SK-N-SH (cell line): ENCODE data around the gene FAM131B. TPM values are rescaled to one million over a fixed set of nuclear protein-coding genes. Genes with fewer than 3 reads are reported as not detected.

Experiments
- CTCF ChIA-PET: fragments of 300-600, 350-600 bp; formaldehyde crosslinking; extraction: SDS; loops from one replicate; lab custom pipeline; 2021; lab: Yijun Ruan, JAX
- POLR2A ChIA-PET: fragments of 350-600 bp; sonication (Branson Sonifier 250); formaldehyde crosslinking; extraction: SDS; loops from one replicate; lab custom pipeline; 2020; ENCODE audit warnings: antibody characterized with exemption, inconsistent platforms; lab: Yijun Ruan, JAX
- DNase-seq: peaks from one replicate; pipeline ENCODE4 v3.0.0; 2012
- H2AFZ ChIP-seq: fragments of 200-600 bp; sonication (generic); 2 replicates; pipeline ENCODE4 v1.8.1; 2016; ENCODE audit warnings: antibody characterized with exemption, mild to moderate bottlenecking, low read depth
- H3F3A ChIP-seq: fragments of 200-600 bp; sonication (generic); replicated peaks from 2 replicates; pipeline ENCODE3; 2016; ENCODE audit warnings: antibody characterized with exemption, mild to moderate bottlenecking; ENCODE audit not compliant: insufficient read depth
- H3K27ac ChIP-seq, 2 experiments: fragments of 200-500 bp in 1 of 2; fragments of 200-600 bp in 1 of 2; sonication (Bioruptor generic) in 1 of 2; sonication (generic), shearing (Covaris generic) in 1 of 2; 2 replicates each; pipeline versions ENCODE4 v1.5.1 to v1.6.1; 2014 to 2016; ENCODE audit warnings: low read depth in 2 of 2, inconsistent platforms in 1 of 2, low read length in 1 of 2, mild to moderate bottlenecking in 1 of 2, mixed read lengths in 1 of 2
- H3K27me3 ChIP-seq: fragments of 200-600 bp; sonication (generic), shearing (Covaris generic); 2 replicates; pipeline ENCODE4 v1.6.1; 2016; ENCODE audit warnings: mixed run types; ENCODE audit not compliant: insufficient read depth
- H3K36me3 ChIP-seq, 2 experiments: fragments of 200-500 bp in 1 of 2; fragments of 200-600 bp in 1 of 2; sonication (Bioruptor generic) in 1 of 2; sonication (generic) in 1 of 2; replicated peaks in 1 of 2; 2 replicates each; pipeline versions ENCODE3 to v1.5.1; 2014 to 2016; ENCODE audit warnings: low read length in 1 of 2, mild to moderate bottlenecking in 1 of 2; ENCODE audit not compliant: insufficient read depth in 2 of 2, control insufficient read depth in 1 of 2
- H3K4me1 ChIP-seq, 2 experiments: fragments of 200-500 bp in 1 of 2; fragments of 200-600 bp in 1 of 2; sonication (Bioruptor generic) in 1 of 2; sonication (generic), shearing (Covaris generic) in 1 of 2; 2 replicates each; pipeline versions ENCODE4 v1.5.1 to v1.6.1; 2014 to 2016; ENCODE audit warnings: low read depth in 1 of 2, low read length in 1 of 2, mixed run types in 1 of 2; ENCODE audit not compliant: insufficient read depth in 2 of 2, control insufficient read depth in 1 of 2
- H3K4me2 ChIP-seq: fragments of 200-600 bp; sonication (generic), shearing (Covaris generic); 2 replicates; pipeline ENCODE4 v1.6.1; 2017; ENCODE audit warnings: mixed run types
- H3K4me3 ChIP-seq, 2 experiments: fragments of 200-500 bp in 1 of 2; fragments of 200-600 bp in 1 of 2; sonication (Bioruptor generic) in 1 of 2; sonication (generic), shearing (Covaris generic) in 1 of 2; 2 replicates each; pipeline versions ENCODE4 v1.5.1 to v1.8.1; 2014 to 2016; ENCODE audit warnings: low read depth in 2 of 2, inconsistent platforms in 1 of 2, low read length in 1 of 2, mild to moderate bottlenecking in 1 of 2, mixed read lengths in 1 of 2, moderate library complexity in 1 of 2
- H3K79me2 ChIP-seq: fragments of 200-600 bp; sonication (generic); 2 replicates; pipeline ENCODE4 v1.8.1; 2017; ENCODE audit warnings: mild to moderate bottlenecking; ENCODE audit not compliant: insufficient read depth
- H3K9ac ChIP-seq: fragments of 200-600 bp; sonication (generic); 2 replicates; pipeline ENCODE4 v1.6.1; 2017; ENCODE audit warnings: mixed run types
- H3K9me2 ChIP-seq: fragments of 200-600 bp; sonication (generic); 2 replicates; pipeline ENCODE4 v1.6.1; 2017; ENCODE audit warnings: mixed run types
- H3K9me3 ChIP-seq: fragments of 200-600 bp; sonication (generic); 2 replicates; pipeline ENCODE4 v1.6.1; 2017; ENCODE audit warnings: mixed run types, mild to moderate bottlenecking, moderate library complexity
- H4K20me1 ChIP-seq: fragments of 200-600 bp; sonication (generic); 2 replicates; pipeline ENCODE4 v1.6.1; 2017; ENCODE audit warnings: mild to moderate bottlenecking, mixed run types; ENCODE audit not compliant: insufficient read depth
- CHD2 ChIP-seq: fragments of 150-350 bp; IDR thresholded peaks from 2 replicates; pipeline ENCODE4 v1.6.1; 2018; ENCODE audit warnings: low read length; ENCODE audit not compliant: partially characterized antibody
- CTCF ChIP-seq: fragments of 200-600 bp; sonication (generic); IDR thresholded peaks from 2 replicates; pipeline ENCODE4 v1.6.1; 2017; ENCODE audit warnings: antibody characterized with exemption, mild to moderate bottlenecking, moderate library complexity
- ELF1 ChIP-seq: IDR thresholded peaks from 2 replicates; pipeline ENCODE4 v1.4.0; 2012
- EP300 ChIP-seq, 2 experiments: IDR thresholded peaks; 2 replicates each; pipeline versions ENCODE4 v1.4.0 to v1.6.1; 2012; ENCODE audit warnings: borderline replicate concordance in 1 of 2, low read depth in 1 of 2, low read length in 1 of 2
- FOSL2 ChIP-seq: IDR thresholded peaks from 2 replicates; pipeline ENCODE4 v1.4.0; 2012; ENCODE audit warnings: low read depth, mild to moderate bottlenecking, moderate library complexity, borderline replicate concordance
- FOXJ3 ChIP-seq: sonication (generic); formaldehyde crosslinking; IDR thresholded peaks from 2 replicates; pipeline ENCODE4 v1.5.1; 2020; ENCODE audit warnings: mild to moderate bottlenecking, missing genetic modification reagents
- GABPA ChIP-seq: IDR thresholded peaks from 2 replicates; pipeline ENCODE4 v1.4.0; 2012; ENCODE audit warnings: low read depth, mild to moderate bottlenecking
- IRF3 ChIP-seq: fragments of 150-350 bp; IDR thresholded peaks from 2 replicates; pipeline ENCODE4 v1.6.1; 2016; ENCODE audit warnings: mild to moderate bottlenecking, low read depth, low read length
- JUND ChIP-seq: IDR thresholded peaks from 2 replicates; pipeline ENCODE4 v1.4.0; 2012
- MAX ChIP-seq: IDR thresholded peaks from 2 replicates; pipeline ENCODE4 v1.4.0; 2012; ENCODE audit warnings: low read depth
- PBX3 ChIP-seq: IDR thresholded peaks from 2 replicates; pipeline ENCODE4; 2012
- POLR2AphosphoS5 ChIP-seq: IDR thresholded peaks from 2 replicates; pipeline ENCODE4 v1.6.1; 2012; ENCODE audit warnings: low read depth, low read length
- RCOR1 ChIP-seq: fragments of 150-350 bp; IDR thresholded peaks from 2 replicates; pipeline ENCODE4 v1.6.1; 2017; ENCODE audit warnings: antibody characterized with exemption, low read length
- REST ChIP-seq: IDR thresholded peaks from 2 replicates; pipeline ENCODE4 v1.6.1; 2012; ENCODE audit warnings: mild to moderate bottlenecking, low read depth, low read length, moderate library complexity
- SIN3A ChIP-seq: IDR thresholded peaks from 2 replicates; pipeline ENCODE4 v1.6.1; 2012; ENCODE audit warnings: low read depth, mild to moderate bottlenecking, low read length, moderate library complexity, borderline replicate concordance
- SMC3 ChIP-seq: IDR thresholded peaks from 2 replicates; pipeline ENCODE4 v1.6.1; 2012; ENCODE audit warnings: low read depth, low read length, improper control_type of control experiment
- TAF1 ChIP-seq: IDR thresholded peaks from 2 replicates; pipeline ENCODE4 v1.6.1; 2012; ENCODE audit warnings: low read depth, mild to moderate bottlenecking, low read length, moderate library complexity, borderline replicate concordance
- TCF12 ChIP-seq: IDR thresholded peaks from 2 replicates; pipeline ENCODE4 v1.4.0; 2012
- TEAD4 ChIP-seq: IDR thresholded peaks from 2 replicates; pipeline ENCODE4 v1.4.0; 2012; ENCODE audit warnings: mild to moderate bottlenecking, borderline replicate concordance; ENCODE audit not compliant: insufficient read depth
- YY1 ChIP-seq: IDR thresholded peaks from 2 replicates; pipeline ENCODE4 v1.4.0; 2012; ENCODE audit warnings: low read depth, mild to moderate bottlenecking
- ZBTB33 ChIP-seq: IDR thresholded peaks from 2 replicates; pipeline ENCODE4 v1.4.0; 2012; ENCODE audit warnings: low read depth, borderline replicate concordance
- WGBS: methylation state at CpG from one replicate; pipeline ENCODE4 v1.1.6; 2017; ENCODE audit warnings: low lambda C conversion rate; 5-methylcytosine and 5-hydroxymethylcytosine counted together
- polyA plus RNA-seq, 3 experiments: library from polyadenylated mRNA; depleted of rRNA; stranded (reverse); fragments of >200 nt; gene quantifications; 2 replicates each; pipeline ENCODE4 v1.2.3, GENCODE V29; 2012

Gene FAM131B
- polyA plus RNA-seq, 1 of the 3 experiments (the other 2 are of a cell fraction) = 43.6 TPM

- Histone ChIP-seq H3K9me2 (no peaks in the 10 kb centered on the region), H4K20me1 (peaks cover 40% of the 10 kb centered on the region), H2AFZ (peak within 1 kb of the TSS; percentile 58; the same call in 1 of the 2 replicates), H3K36me3 (peaks cover 16 to 40% of the 10 kb centered on the region in 2 experiments), H3K4me1 (peaks cover 20 to 50% of the 10 kb centered on the region in 2 experiments; a peak in 3 of 4 replicates), H3K27me3 (no peaks in the 10 kb centered on the region), H3K4me3 (peak within 1 kb of the TSS; percentile 79 to 99), H3F3A (peaks cover 23% of the 10 kb centered on the region), H3K9ac (peak within 1 kb of the TSS; percentile 99), H3K27ac (peak within 1 kb of the TSS; percentile 91 to 100), H3K4me2 (peak within 1 kb of the TSS; percentile 100), H3K79me2 (peaks cover 86% of the 10 kb centered on the region), H3K9me3 (no peaks in the 10 kb centered on the region)
- ChIA-PET CTCF (interaction anchor here (0.6 to 5.8 kb wide), 34 partner anchors 9 to 521 kb away, joined by 3 to 50 read pairs (median 6); partner anchors contain the start of genes CASP2, EPHA1, GSTK1 and TCAF1), POLR2A (interaction anchor here (0.6 to 1.4 kb wide), 3 partner anchors 18 to 118 kb away, joined by 3 to 5 read pairs (median 4); partner anchors contain the start of genes CASP2 and GSTK1)
- 0% methylated on average over 19 of the region's 72 CpGs for WGBS
- peak; percentile 99 for DNase-seq
- TF ChIP-seq FOXJ3 (no peak), SMC3 (no peak), TEAD4 (peak; percentile 45; the same call in 1 of the 2 replicates), YY1 (0 out of 2 replicates have a peak, but pooled peaks have one; percentile 18), JUND (peak; percentile 79), PBX3 (peak; percentile 45; the same call in 1 of the 2 replicates), FOSL2 (peak; percentile 95; the same call in 1 of the 2 replicates), EP300 (IDR thresholded peaks at IDR 0.05; ENCODE audit: borderline replicate concordance in 1 of 2, low read depth in 1 of 2, low read length in 1 of 2) (peak in 1 of 2 experiments; percentile 61; a peak in 2 of 4 replicates), CHD2 (peak; percentile 75), IRF3 (no peak), REST (peak; percentile 51), ZBTB33 (peak; percentile 56; the same call in 1 of the 2 replicates), GABPA (peak; percentile 67), SIN3A (peak; percentile 18; the same call in 1 of the 2 replicates), CTCF (no peak), ELF1 (peak; percentile 34), RCOR1 (no peak), TAF1 (peak; percentile 93), TCF12 (peak; percentile 49; the same call in 1 of the 2 replicates), MAX (peak; percentile 40; the same call in 1 of the 2 replicates), POLR2AphosphoS5 (peak; percentile 58)
These were observed 18.3 kb upstream of the FAM131B start, which contains the start of gene ZYX for GRCh38 chr7:143380646-143381426. ZYX (plus strand) TSS chr7:143381345; CDS start chr7:143381572, 227 bp downstream.
